Activated CD8-positive, alpha-beta memory T cell treated with anti-CD3 and anti-CD28 coated beads for 1 hour (primary cell): ENCODE results near the gene ARHGAP42.

Experiments used
- DNase-seq, 2 donors: peaks; one replicate each; pipeline ENCODE4 v3.0.0-alpha.2; 2020; ENCODE audit warnings: low read depth in 1 of 2; ENCODE audit errors: extremely low read depth in 1 of 2

The ARHGAP42 gene

GRCh38 chr11:100682247-100682969, 4.7 kb upstream of the ARHGAP42 start:
- DNase-seq: no peak

DNA sequence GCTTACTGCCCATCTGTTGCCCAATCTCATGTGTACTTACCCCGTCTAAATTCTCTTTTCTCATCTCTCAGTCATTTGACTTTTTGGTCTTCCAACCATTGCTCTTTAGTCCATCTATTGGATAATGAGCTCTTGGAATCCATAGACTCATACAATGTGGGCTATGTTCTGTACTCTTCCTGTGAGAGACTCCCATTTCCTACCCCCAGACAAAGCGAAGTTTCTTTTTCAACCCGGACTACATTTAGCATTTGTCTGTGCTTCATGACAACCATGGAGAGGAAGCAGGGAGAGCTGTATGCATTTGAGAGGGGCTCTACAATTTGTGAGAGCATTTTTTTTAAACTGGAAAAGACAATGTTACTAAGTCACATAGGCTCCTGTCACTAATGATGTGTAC, 4.0 kb upstream of the ARHGAP42 start:
- no peak for DNase-seq

DNA sequence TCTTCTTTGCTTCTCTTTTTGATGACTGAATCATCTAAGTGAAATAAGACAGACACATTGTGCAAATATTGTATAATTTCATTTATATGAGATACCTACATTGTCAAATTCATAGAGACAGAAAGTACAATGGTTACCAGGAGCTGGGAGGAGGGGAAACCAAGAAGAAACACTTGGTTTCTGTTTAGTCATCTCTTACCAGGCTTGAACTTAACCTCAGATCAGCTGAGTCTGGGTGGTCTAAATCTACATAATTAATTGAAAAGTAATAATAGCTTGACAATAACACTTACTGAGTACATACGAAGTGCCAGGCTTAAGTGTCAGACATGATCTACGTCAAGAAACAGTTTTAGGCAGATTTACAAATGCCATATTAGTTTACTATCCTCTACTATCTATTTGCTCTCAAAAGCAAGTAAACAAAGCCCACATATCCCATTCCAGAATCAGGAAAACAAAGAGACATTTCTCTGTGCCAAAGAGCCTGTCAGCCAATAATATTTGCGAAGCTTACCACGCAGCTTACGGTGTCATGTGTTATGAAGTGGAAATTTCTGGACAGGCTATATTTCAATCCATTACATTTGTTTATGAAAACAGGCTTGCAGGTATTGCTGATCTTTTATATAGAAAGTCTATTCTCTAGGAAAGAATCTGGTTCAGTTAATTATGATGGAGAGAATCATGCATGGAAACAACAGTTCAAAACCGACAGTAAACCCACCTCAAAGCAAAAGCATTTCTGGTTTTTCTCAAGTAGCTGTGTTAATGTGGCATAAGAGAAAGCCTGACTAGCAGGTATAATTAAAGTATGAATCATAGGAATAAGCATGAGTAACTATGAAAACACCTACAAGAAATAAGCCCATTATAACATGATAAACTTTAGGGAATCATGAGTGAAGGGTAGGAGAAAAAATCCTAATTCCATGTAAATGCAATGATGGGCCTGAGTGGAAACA, 2.7 kb upstream of the ARHGAP42 start:
- no peak for DNase-seq

GRCh38 chr11:100686476-100687053, 523 bp upstream of the ARHGAP42 start:
- DNase-seq: no peak

DNA sequence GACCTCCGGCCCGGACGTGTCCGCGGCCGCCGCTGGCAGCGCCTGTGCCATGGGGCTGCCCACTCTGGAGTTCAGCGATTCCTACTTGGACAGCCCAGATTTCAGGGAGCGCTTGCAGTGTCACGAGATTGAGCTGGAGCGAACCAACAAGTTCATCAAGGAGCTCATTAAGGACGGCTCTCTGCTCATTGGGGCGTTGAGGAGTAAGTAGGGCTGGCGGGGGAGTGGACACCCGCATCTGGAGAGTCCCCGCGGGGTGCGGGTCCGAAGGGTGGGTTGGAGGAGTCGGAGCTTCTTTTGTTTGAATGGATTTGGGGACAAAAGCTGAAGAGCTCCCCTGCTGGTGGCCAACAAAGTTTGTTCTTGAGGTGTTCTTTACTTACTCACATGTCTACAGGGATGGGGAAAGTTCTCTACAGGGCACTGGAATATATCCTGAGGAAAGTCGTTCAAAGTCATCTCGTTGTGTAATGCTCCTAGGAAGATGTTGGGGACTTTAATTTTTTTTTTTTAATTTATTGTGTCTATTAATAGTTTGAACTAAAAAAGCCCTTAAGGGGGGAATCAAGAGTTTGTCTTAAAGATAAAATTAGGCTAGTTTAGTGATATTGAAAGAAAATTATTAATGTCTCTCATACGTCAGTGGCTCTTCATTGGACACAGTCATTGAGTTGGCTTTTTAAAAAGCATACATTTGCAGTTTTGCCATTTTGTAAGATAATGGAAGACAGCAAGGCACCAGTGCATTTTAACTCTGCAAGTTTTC, 725 bp downstream of the ARHGAP42 start:
- no peak for DNase-seq

GRCh38 chr11:100689141-100689540, 2.1 kb downstream of the ARHGAP42 start:
- DNase-seq: no peak

GRCh38 chr11:100691896-100692653, 5.0 kb downstream of the ARHGAP42 start:
- DNase-seq: no peak

DNA sequence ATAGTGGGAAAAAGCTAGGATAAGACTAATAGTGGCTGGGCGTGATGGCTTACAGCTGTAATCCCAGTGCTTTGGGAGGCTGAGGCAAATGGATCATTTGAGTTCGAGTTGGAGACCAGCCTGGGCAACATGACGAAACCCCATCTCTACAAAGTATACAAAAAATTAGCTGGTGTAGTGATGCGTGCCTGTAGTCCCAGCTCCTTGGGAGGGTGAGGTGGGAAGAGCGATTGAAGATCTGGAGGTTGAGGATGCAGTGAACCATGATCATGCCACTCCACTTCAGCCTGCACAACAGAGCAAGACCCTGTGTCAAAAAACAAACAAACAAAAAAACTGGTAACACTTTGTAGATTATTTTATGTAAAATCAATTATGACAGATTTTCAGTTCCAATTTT, 8.8 kb downstream of the ARHGAP42 start:
- DNase-seq: no peak

DNA sequence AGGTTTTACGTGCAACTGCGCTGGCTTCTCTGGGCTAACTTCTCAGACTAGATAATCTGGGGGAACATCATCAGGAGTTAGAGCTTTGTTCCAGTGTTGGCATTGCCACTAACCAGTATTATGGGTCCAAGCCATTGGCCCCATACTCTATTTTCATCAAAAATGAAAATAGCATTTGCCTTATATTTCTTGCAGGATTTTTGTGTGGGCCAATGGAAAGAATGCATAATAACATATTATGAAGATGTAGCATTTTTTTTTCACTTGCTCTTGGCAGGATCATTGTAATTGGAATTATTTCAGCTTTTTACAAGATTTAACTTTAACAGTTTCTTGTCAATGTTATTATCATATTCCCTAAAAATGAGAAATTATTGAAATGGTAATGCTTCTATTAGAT, 16.1 kb downstream of the ARHGAP42 start:
- no peak for DNase-seq

GRCh38 chr11:100703801-100704575, 16.9 kb downstream of the ARHGAP42 start:
- no peak for DNase-seq

DNA sequence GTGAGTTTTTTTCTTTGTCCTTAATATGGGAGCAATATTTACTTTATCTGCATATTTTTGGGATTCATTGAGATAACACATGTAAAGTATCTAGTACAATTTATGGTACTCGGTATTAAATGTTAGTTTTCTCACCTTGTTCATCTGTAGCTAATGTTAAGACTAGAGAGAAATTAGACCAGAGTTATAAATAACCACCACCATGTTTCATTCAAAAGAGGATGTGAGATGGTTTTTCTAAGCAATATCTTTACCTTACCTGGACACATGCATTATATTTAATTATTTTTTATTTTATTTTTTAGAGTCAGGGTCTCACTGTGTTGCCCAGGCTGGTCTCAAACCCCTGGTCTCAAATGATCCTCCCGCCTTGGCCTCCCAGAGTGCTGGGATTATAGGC, 18.4 kb downstream of the ARHGAP42 start:
- DNase-seq: no peak

DNA sequence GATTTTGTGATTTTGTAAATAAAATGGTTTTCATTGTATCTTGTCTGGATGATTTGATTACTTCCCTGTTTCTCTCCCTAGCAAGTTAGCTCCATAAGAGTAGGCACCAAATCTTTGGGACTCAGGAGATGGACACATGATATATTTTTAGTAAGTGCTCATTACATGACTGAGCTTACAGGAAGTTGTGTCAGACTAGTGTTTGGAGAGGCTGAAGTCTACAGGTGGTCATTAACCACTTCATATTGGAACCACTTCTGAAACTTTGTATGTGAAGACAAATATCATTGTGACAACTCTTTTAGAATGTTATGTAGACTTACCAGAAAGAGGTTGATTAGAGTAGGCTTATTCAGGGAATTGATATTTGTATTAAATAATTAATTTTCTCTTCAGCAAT, 19.1 kb downstream of the ARHGAP42 start:
- no peak for DNase-seq

DNA sequence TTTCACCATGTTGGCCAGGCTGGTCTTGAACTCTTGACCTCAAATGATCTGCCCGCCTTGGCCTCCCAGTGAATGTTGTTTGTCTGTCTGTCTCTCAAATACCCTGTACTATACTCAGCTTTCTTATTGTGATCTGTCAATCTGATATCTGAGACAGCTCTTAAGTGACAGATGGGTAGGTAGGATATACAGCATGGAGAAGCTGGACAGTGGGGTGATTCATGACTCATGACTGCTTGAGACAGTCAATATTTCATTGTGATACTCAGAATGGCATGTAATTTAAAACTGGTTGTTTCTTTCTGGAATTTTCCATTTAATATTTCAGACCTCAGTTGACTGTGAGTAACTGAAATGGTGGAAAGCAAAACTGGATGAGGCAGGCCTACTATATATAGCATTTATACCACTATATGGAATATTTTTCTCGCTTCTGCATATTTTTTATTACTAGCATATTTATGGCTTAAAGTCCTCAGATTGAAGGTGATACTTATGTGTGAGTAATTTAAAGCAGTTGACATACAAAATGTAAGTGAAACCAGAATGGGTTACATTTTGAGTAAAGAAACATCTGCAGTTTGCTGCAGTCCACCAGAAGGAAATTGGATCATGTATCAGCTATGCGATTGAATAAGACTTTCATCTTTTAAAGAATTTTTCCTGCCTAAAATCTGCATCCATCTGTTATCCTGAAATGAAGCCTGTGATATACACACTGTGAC, 22.3 kb downstream of the ARHGAP42 start:
- no peak for DNase-seq

DNA sequence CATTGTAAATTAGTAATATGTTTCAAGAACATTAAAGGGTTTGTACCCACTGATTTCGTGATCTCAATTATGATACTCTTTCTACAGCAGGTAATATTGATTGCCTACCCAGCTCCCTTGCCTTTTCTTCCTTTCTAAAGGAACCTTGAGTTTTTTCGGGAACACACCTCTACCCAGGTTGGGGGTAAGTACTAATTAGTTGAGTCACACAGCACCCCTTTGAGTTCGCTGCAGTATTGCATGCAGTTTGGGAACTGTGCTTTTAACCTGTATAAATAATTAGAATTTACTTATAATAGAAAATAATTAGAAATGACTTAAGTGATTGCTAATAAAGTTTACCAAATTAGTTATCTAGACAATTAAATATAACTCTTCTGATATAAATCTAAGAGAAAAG, 24.9 kb downstream of the ARHGAP42 start:
- no peak for DNase-seq

DNA sequence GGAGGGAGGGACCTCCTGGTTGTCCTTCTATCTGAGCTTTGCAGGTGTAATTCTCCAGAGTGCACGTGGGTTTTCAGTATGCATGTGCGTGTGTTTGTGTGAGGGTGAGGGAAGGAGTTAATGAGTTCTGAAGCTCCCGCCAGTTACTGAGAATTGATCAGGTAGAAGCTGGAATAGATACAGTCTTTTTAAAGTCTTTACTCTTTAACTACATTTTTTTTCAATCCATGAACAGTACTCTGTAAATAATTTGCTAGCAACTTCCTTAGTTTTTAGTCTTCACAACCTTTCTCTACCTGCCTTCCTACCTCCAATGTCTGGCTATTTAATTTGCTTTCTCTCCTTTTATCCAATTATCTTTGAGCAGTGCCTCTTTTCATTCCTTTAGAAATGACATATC, 25.5 kb downstream of the ARHGAP42 start:
- no peak for DNase-seq

- no peak for DNase-seq
These were observed 28.2 kb downstream of the ARHGAP42 start for GRCh38 chr11:100715165-100715761.

GRCh38 chr11:100716838-100717237, 29.8 kb downstream of the ARHGAP42 start:
- no peak for DNase-seq

DNA sequence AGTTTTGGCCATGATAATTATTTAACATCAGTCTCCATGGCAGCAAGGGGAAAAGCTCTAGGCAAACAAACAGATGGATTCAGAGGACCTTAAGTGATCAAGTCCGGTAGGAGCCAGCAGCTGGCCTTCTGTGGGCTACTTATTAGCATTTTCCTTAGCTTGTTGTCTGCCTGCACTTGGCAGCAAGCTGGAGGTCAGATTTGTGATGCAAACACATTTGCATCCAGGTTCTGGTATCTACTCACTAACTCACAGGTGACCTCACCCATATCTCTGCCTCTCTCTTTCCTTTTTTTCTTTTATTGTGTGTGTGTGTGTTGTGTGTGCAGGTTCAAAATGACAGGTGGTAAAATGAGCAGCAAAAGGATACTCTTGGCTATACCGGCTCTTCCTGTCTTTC, 32.3 kb downstream of the ARHGAP42 start:
- DNase-seq: no peak
